SK-N-SH treated with all-trans-retinoic acid at 6 μM for 48 hours (cell line): ENCODE data around the gene POLE.

Experiments used
- ATAC-seq: fragments of 200-7000 bp; cut with Tn5 transposase; 3 replicates; pipeline ENCODE4 v1.9.1; 2020; ENCODE audit warnings: mild to moderate bottlenecking, moderate library complexity
- ARNTL ChIP-seq: fragments of 450-650 bp; formaldehyde crosslinking; IDR thresholded peaks from 2 replicates; pipeline ENCODE4 v1.5.0; 2020; ENCODE audit warnings: low read depth, mild to moderate bottlenecking, moderate library complexity, borderline replicate concordance
- BACH2 ChIP-seq: fragments of 250-450 bp; sonication (Bioruptor Pico); IDR thresholded peaks from 2 replicates; pipeline ENCODE4 v1.9.0; 2021; ENCODE audit warnings: mild to moderate bottlenecking, borderline replicate concordance
- CREB5 ChIP-seq: fragments of 250-450 bp; sonication (Bioruptor Pico); IDR thresholded peaks from 2 replicates; pipeline ENCODE4 v1.5.1; 2020; ENCODE audit warnings: low read depth, mild to moderate bottlenecking, moderate library complexity
- CSDC2 ChIP-seq: fragments of 250-450 bp; sonication (Bioruptor Pico); IDR thresholded peaks from 2 replicates; pipeline ENCODE4 v1.5.0; 2020; ENCODE audit warnings: mild to moderate bottlenecking, moderate library complexity
- ESRRG ChIP-seq: fragments of 250-450 bp; sonication (Bioruptor Pico); IDR thresholded peaks from 2 replicates; pipeline ENCODE4 v1.6.1; 2021; ENCODE audit warnings: mild to moderate bottlenecking
- GLIS3 ChIP-seq: fragments of 250-450 bp; sonication (Bioruptor Pico); IDR thresholded peaks from 2 replicates; pipeline ENCODE4 v1.5.0; 2020; ENCODE audit warnings: mild to moderate bottlenecking, moderate library complexity
- ISL1 ChIP-seq: fragments of 250-450 bp; sonication (Bioruptor Pico); IDR thresholded peaks from 2 replicates; pipeline ENCODE4 v2.1.2; 2022; ENCODE audit warnings: mild to moderate bottlenecking, moderate library complexity
- PATZ1 ChIP-seq: fragments of 250-450 bp; sonication (Bioruptor Pico); IDR thresholded peaks from 2 replicates; pipeline ENCODE4 v1.8.0; 2020; ENCODE audit warnings: mild to moderate bottlenecking, moderate library complexity, borderline replicate concordance
- POU6F1 ChIP-seq: fragments of 250-450 bp; sonication (Bioruptor Pico); IDR thresholded peaks from 2 replicates; pipeline ENCODE4 v1.8.0; 2021; ENCODE audit warnings: low read depth, mild to moderate bottlenecking, moderate library complexity, borderline replicate concordance
- RARB ChIP-seq: fragments of 250-450 bp; sonication (Bioruptor Pico); IDR thresholded peaks from 2 replicates; pipeline ENCODE4 v1.8.0; 2021; ENCODE audit warnings: mild to moderate bottlenecking, moderate library complexity
- SNAI2 ChIP-seq: fragments of 250-450 bp; sonication (Bioruptor Pico); IDR thresholded peaks from 2 replicates; pipeline ENCODE4 v1.5.0; 2020; ENCODE audit warnings: mild to moderate bottlenecking, moderate library complexity
- TSHZ2 ChIP-seq: fragments of 250-450 bp; sonication (Bioruptor Pico); IDR thresholded peaks from 2 replicates; pipeline ENCODE4 v1.5.0; 2020; ENCODE audit warnings: mild to moderate bottlenecking, moderate library complexity
- ZC3H10 ChIP-seq: fragments of 250-450 bp; sonication (Bioruptor Pico); IDR thresholded peaks from 2 replicates; pipeline ENCODE4 v1.5.1; 2021; ENCODE audit warnings: mild to moderate bottlenecking, moderate library complexity
- ZFP3 ChIP-seq: fragments of 250-450 bp; sonication (Bioruptor Pico); IDR thresholded peaks from 2 replicates; pipeline ENCODE4 v1.5.0; 2020; ENCODE audit warnings: mild to moderate bottlenecking, moderate library complexity
- ZNF565 ChIP-seq: fragments of 450-650 bp; formaldehyde crosslinking; conservative IDR thresholded peaks from 2 replicates; pipeline ENCODE4 v1.5.0; 2020; ENCODE audit warnings: low read depth, mild to moderate bottlenecking, moderate library complexity
- ZNF70 ChIP-seq: fragments of 450-650 bp; formaldehyde crosslinking; IDR thresholded peaks from 2 replicates; pipeline ENCODE4 v1.5.0; 2020; ENCODE audit warnings: mild to moderate bottlenecking, moderate library complexity
- ZNF8 ChIP-seq: fragments of 450-650 bp; formaldehyde crosslinking; IDR thresholded peaks from 2 replicates; pipeline ENCODE4 v1.5.0; 2020; ENCODE audit warnings: mild to moderate bottlenecking, moderate library complexity

POLE gene

GRCh38 chr12:132620899-132621656 lies 66.1 kb downstream of the POLE start (continued):
- no peak for TF ChIP-seq ZC3H10 (CRISPR knock-in tag)
- TF ChIP-seq CSDC2 (CRISPR knock-in tag), result no peak
- no peak for TF ChIP-seq ESRRG (CRISPR knock-in tag)
- TF ChIP-seq ISL1 (CRISPR knock-in tag), result no peak
- no peak for TF ChIP-seq CREB5 (CRISPR knock-in tag)
- TF ChIP-seq SNAI2 (CRISPR knock-in tag), result no peak
- no peak for TF ChIP-seq POU6F1 (CRISPR knock-in tag)
- TF ChIP-seq ZNF565 (CRISPR knock-in tag), result no peak
- TF ChIP-seq, all 23 proteins: peak for 0

- ATAC-seq, result peak; percentile 6; the same call in 1 of the 3 replicates
- TF ChIP-seq ZFP3 (no peak), TSHZ2 (CRISPR knock-in tag) (no peak), ARNTL (CRISPR knock-in tag) (no peak)
These were observed 66.8 kb downstream of the POLE start for GRCh38 chr12:132620113-132620898.

GRCh38 chr12:132619386-132620112 lies 67.6 kb downstream of the POLE start:
- TF ChIP-seq GLIS3 (CRISPR knock-in tag) (no peak), TSHZ2 (CRISPR knock-in tag) (no peak), RARB (CRISPR knock-in tag) (no peak), ZNF565 (CRISPR knock-in tag) (no peak), ISL1 (CRISPR knock-in tag) (no peak), ZFP3 (no peak), ZNF8 (CRISPR knock-in tag) (no peak), SNAI2 (CRISPR knock-in tag) (no peak), CREB5 (CRISPR knock-in tag) (no peak), BACH2 (CRISPR knock-in tag) (no peak), ZNF70 (CRISPR knock-in tag) (no peak), ARNTL (CRISPR knock-in tag) (no peak), CSDC2 (CRISPR knock-in tag) (no peak), PATZ1 (no peak)
- ATAC-seq, result no peak; the same call in 2 of the 3 replicates
